SK-N-DZ (cell line): ENCODE measurements around the gene USP13.

ENCODE experiments used
- DNase-seq: peaks from one replicate; pipeline ENCODE4 v3.0.0-alpha.2; 2015; ENCODE audit warnings: low spot score

Gene USP13

GRCh38 chr3:179697736-179698332 is 45.0 kb downstream of the USP13 start:
- DNase-seq: no peak

DNA sequence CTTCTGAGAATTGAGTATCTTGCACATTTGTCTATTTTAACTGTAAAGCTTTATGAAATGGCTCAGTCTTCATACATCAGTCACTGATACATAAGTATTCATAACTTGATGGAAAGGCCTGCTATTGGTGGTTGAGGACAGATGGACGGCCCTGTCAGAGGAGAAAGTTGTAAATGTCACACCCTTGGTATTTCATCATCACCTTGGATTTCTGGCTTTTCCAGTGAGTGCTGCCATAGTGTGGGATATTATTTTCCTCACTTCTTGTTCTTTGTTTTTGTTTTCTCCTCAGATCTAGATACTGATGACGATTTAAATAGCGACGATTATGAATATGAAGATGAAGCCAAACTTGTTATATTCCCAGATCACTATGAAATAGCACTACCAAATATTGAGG is 47.9 kb downstream of the USP13 start:
- no peak for DNase-seq

- DNase-seq: no peak
These were observed 48.5 kb downstream of the USP13 start for GRCh38 chr3:179701176-179701827.

- no peak for DNase-seq
These were observed 49.6 kb downstream of the USP13 start for GRCh38 chr3:179702271-179702947.

DNA sequence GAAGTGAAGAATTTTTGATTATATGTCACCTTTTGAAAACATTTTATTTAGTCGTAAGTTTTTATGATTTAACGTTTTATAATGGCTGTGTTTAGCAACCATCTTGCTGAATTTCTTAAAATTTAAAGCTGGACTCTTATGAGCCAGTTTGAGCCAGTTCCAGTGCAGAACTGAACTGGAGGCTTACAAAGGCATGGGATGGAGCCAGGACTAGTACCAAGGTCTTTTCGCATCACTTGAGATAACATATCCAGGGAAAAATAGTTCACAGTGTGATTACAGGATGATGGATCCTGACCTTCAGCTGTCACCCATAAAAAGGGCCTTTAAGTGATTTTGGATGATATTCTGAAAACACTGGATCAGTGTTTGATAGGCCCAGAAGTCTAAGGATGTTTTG is 51.0 kb downstream of the USP13 start:
- DNase-seq: no peak

GRCh38 chr3:179706233-179706632 is 53.4 kb downstream of the USP13 start:
- DNase-seq: no peak

GRCh38 chr3:179710079-179710478 is 57.2 kb downstream of the USP13 start:
- no peak for DNase-seq

DNA sequence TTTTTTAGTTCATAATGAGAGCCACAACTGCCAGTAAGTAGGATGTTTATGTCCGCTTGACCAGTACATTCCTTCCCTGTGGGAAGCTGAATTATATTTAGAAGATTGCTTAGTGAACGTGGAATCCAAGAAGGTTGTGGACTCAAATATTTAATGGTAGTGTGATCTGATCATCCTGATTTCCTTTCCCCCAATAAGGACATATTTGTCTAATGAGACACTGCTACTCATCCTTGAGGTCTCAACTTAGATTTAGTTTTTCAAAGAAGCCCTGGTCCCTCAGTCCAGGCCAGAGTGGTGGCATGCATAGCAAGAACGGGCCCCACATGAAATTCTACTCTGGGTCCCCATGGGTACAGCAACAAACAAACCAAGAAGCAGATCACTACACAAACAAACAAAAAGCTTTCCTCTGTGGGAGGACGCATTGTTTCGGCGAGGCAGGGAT is 60.8 kb downstream of the USP13 start:
- no peak for DNase-seq

DNA sequence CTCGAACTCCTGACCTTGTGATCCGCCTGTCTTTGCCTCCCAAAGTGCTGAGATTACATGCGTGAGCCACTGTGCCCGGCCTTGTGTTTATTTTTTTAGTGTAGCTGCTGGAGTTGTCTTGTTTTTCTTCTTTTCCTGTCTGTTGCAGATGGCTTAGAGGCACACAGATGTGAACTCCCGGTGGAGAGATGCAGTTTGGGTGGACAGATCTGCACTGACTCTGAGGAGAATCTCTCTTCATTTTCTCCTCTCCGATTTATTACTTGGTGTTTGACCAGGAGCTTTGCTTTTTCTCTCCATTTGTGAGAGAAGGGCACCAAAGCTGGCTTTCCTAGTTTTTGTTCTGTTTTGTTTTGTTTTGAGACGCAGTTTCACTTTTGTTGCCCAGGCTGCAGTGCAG is 62.7 kb downstream of the USP13 start:
- no peak for DNase-seq

DNA sequence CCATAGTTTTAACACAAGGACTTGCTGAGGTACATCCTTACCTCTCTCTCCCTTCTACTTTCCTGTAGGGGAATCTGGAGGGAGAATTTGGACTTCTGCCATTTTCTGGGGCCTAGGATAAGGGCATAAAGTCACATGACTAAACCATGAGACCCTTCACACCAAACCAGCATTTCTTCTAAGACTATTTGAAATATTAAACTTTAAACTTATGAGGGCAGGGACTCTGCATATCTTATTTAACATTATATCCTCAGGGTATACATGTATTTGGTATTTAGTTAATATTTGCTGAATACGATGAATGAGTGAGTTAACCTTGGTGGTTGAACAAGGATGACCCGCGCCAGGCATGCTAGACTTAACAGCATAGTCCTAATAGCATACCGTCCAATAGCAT is 63.4 kb downstream of the USP13 start:
- DNase-seq: no peak

- no peak for DNase-seq
These were observed 64.0 kb downstream of the USP13 start for GRCh38 chr3:179716811-179717210.

DNA sequence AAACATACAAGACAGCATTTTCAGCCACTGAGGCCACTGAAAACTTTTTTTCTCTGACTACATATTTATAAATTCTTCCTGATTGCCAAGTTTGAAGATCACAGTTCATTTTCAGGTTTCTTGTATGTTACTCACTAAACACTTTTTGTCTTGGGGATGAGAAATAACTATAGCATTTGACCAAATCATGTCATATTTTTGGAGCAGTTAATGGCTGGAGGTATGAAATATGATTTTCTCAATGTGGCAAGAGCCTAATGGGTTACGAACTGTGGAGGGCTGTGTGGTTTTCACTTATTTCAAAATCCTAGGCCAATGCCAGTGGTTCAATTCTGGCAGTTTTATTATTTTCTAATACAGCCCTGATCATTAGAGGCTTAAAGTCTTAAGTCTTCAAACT is 64.4 kb downstream of the USP13 start:
- no peak for DNase-seq

- no peak for DNase-seq
These were observed 66.4 kb downstream of the USP13 start for GRCh38 chr3:179719048-179719734.

DNA sequence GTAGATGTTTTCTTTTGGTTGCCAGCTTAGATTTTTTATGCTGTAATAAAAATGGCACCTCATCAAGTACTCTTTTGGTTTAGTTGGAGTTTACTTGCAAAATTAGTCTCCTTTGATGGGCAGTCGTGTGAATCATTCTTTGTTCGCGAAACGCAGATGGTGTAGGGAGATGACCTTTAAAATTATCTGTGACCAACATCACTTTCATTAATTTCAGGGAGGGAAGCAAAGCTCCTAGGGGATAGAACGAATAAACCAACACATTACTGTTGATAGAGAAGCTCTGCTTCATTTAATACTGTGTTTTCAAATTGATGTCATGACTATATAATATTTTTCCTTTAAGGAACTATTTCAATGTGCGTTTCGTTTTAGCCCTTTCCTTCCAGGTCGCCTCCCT is 67.4 kb downstream of the USP13 start:
- DNase-seq: no peak

GRCh38 chr3:179723617-179724016 is 70.8 kb downstream of the USP13 start:
- no peak for DNase-seq

- DNase-seq: no peak
These were observed 73.3 kb downstream of the USP13 start for GRCh38 chr3:179726075-179726699.

GRCh38 chr3:179729086-179729485 is 76.2 kb downstream of the USP13 start:
- no peak for DNase-seq

- DNase-seq: no peak
These were observed 77.1 kb downstream of the USP13 start for GRCh38 chr3:179729981-179730380.

DNA sequence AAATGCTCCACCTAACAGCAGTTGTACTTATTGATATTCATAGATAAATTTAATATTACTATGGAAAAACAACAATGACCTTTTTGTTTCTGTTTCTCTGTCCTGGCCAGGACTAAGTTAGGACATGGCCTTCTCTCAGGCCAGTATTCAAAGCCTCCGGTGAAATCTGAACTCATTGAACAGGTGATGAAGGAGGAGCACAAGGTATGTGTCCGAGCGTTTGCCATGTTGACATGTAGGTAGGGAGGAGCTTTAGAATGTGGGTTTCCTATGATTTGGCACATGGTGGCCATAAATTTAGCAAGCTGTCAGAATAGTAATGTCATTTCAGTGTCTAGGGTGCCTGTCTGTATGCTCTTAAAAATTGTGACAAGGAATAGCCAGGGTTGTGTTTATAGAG is 77.7 kb downstream of the USP13 start:
- DNase-seq: no peak

DNA sequence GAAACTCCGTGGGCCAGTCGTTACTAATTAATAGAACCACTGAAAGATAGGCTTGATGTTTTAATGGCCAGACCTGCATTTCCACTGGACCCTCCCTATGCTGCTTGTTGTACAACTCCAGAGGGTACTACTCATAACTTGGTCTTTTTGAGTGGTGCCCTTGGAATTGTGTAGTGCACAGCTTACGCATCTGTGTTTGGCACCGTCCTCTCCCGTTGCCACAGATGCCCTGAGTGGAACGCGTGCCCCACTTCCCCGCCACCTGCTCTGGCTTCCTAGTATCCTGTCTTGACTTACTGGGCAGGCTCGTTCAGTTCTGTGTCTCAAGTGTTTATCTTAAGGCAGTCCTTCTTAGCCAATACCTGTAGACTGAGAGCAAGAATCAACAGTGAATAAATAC is 78.7 kb downstream of the USP13 start:
- DNase-seq: no peak

DNA sequence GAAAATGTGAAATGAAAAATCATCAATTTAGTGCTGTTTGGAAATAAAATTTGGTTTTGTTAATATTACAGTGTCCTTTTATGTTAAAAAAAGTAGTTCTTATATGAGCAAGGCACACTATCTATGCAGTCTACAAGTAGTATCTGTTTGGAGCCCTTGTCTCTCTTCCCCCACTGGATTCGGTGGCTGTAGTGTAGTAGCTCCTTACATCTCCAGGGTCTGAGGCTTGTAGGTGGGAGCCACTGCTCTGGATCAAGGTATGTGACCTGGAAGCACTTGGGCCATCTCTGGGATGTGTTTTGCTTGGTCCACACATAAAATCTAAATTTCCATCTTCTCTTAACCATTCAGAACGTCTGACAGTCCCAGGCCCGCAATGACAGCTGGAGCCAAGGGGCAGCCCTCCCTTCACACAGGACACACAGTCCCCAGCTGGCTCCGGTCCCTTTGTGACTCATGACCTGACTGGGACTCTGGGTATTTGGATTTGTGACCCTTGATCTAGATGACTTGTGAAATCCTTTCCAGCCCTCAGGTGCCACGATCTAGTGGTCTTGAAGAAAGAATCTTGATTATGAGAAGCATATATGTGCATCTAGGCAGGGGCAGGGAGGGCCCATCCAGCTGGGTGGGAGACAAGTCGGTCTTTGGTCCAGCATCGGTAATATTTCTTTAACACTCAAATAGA is 80.0 kb downstream of the USP13 start:
- no peak for DNase-seq
